SIG-M5 treated with dmso at 0.1 percent for 504 hours (cell line): ENCODE results near the gene GPHN.
A peak's percentile ranks its signal among the peaks of the same experiment; 100 is the strongest.

Source experiments
- DNase-seq: peaks from one replicate; lab custom pipeline; 2025; ENCODE audit not compliant: unreplicated experiment; lab: John Stamatoyannopoulos, UW

GPHN gene

GRCh38 chr14:67018720-67019119 lies 510.8 kb downstream of the GPHN start:
- DNase-seq = peak; percentile 20

- DNase-seq = no peak
Measured at GRCh38 chr14:67019796-67020195, 511.8 kb downstream of the GPHN start.

- DNase-seq = no peak
Measured at GRCh38 chr14:67031920-67032774, 524.2 kb downstream of the GPHN start.

- DNase-seq = no peak
Measured at GRCh38 chr14:67045440-67045839, 537.5 kb downstream of the GPHN start.

- DNase-seq = no peak
Measured at GRCh38 chr14:67050896-67051295, 542.9 kb downstream of the GPHN start.

GRCh38 chr14:67056684-67057083 lies 548.7 kb downstream of the GPHN start:
- no peak for DNase-seq

- no peak for DNase-seq
Measured at GRCh38 chr14:67059596-67059995, 551.6 kb downstream of the GPHN start.

- no peak for DNase-seq
Measured at GRCh38 chr14:67060546-67060945, 552.6 kb downstream of the GPHN start.

- DNase-seq = peak; percentile 15
Measured at GRCh38 chr14:67067070-67067814, 559.3 kb downstream of the GPHN start.

GRCh38 chr14:67068251-67068650 lies 560.3 kb downstream of the GPHN start:
- no peak for DNase-seq

GRCh38 chr14:67071506-67071905 lies 563.6 kb downstream of the GPHN start:
- DNase-seq = peak; percentile 0

GRCh38 chr14:67077921-67078320 lies 570.0 kb downstream of the GPHN start:
- DNase-seq = no peak

GRCh38 chr14:67079846-67080245 lies 571.9 kb downstream of the GPHN start:
- peak; percentile 48 for DNase-seq

- DNase-seq = no peak
Measured at GRCh38 chr14:67108230-67108629, 600.3 kb downstream of the GPHN start.

- DNase-seq = no peak
Measured at GRCh38 chr14:67111022-67111421, 603.1 kb downstream of the GPHN start.

GRCh38 chr14:67112344-67112743 lies 604.4 kb downstream of the GPHN start:
- DNase-seq = no peak

GRCh38 chr14:67127174-67127573 lies 619.2 kb downstream of the GPHN start:
- no peak for DNase-seq

- DNase-seq = no peak
Measured at GRCh38 chr14:67129768-67130167, 621.8 kb downstream of the GPHN start.

- no peak for DNase-seq
Measured at GRCh38 chr14:67131691-67132090, 623.7 kb downstream of the GPHN start.

- DNase-seq = no peak
Measured at GRCh38 chr14:67133144-67133543, 625.2 kb downstream of the GPHN start.

GRCh38 chr14:67133595-67134441 lies 625.9 kb downstream of the GPHN start:
- DNase-seq = no peak
